Esophagus (tissue), 2 donors: ENCODE data around the gene MLEC. TPM values are rescaled to one million over a fixed set of nuclear protein-coding genes. Genes with fewer than 3 reads are reported as not detected.

ENCODE experiments used
- H3K27ac ChIP-seq, 2 donors: one replicate each; pipeline ENCODE4 v1.5.1; 2013; ENCODE audit warnings: low read depth in 2 of 2, mild to moderate bottlenecking in 2 of 2, inconsistent platforms in 1 of 2, low read length in 1 of 2, moderate library complexity in 1 of 2
- H3K27me3 ChIP-seq, 2 donors: one replicate each; pipeline ENCODE4 v1.6.1; 2013; ENCODE audit warnings: low read length in 2 of 2, control low read depth in 1 of 2, mild to moderate bottlenecking in 1 of 2; ENCODE audit not compliant: insufficient read depth in 2 of 2, control insufficient read depth in 1 of 2
- H3K36me3 ChIP-seq, 2 donors: one replicate each; pipeline ENCODE4 v1.6.1; 2013; ENCODE audit warnings: low read length in 1 of 2; ENCODE audit not compliant: control insufficient read depth in 2 of 2, insufficient read depth in 2 of 2
- H3K4me1 ChIP-seq, 2 donors: one replicate each; pipeline ENCODE4 v1.6.1; 2013; ENCODE audit warnings: low read length in 1 of 2; ENCODE audit not compliant: control insufficient read depth in 2 of 2, insufficient read depth in 2 of 2
- H3K4me3 ChIP-seq, 2 donors: one replicate each; pipeline ENCODE4 v1.5.1; 2013; ENCODE audit warnings: low read length in 2 of 2, mild to moderate bottlenecking in 2 of 2, low read depth in 1 of 2, moderate library complexity in 1 of 2
- H3K9me3 ChIP-seq, 2 donors: one replicate each; pipeline ENCODE4 v1.6.1; 2013; ENCODE audit warnings: mild to moderate bottlenecking in 2 of 2, low read depth in 1 of 2, low read length in 1 of 2, moderate library complexity in 1 of 2; ENCODE audit not compliant: control insufficient read depth in 2 of 2, insufficient read depth in 1 of 2
- WGBS, 2 donors: extraction: QIAGEN DNeasy Blood & Tissue Kit; methylation state at CpG; one replicate each; pipeline ENCODE4 v1.1.7; 2013; 5-methylcytosine and 5-hydroxymethylcytosine counted together
- polyA plus RNA-seq, 2 donors: library from polyadenylated mRNA; stranded (reverse); fragments of 200-250 nt; gene quantifications; one replicate each; pipeline ENCODE4 v1.2.3, GENCODE V29; 2013
- donor health status: healthy with polysubstance abuse.
- donor health status: Bipolar disorder and iron deficiency.

Gene MLEC
- polyA plus RNA-seq, 2 donors: 14.0 to 15.7 TPM

GRCh38 chr12:120703311-120703942, 16.5 kb downstream of the MLEC start:
- no peak overlapping the region for H3K27ac ChIP-seq
- WGBS, 2 donors: 83 to 89% methylated on average over 11 of the region's 11 CpGs
- no peaks in the 10 kb centered on the region for H3K9me3 ChIP-seq
- peaks cover 3 to 13% of the 10 kb centered on the region in 2 donors for H3K36me3 ChIP-seq
- H3K27me3 ChIP-seq: no peaks in the 10 kb centered on the region
- no peak overlapping the region for H3K4me3 ChIP-seq
- H3K4me1 ChIP-seq: no peaks in the 10 kb centered on the region

- 79 to 88% methylated on average over 1 of the region's 1 CpG for WGBS, 2 donors
- Histone ChIP-seq H3K4me1 (peaks cover 0 to 2% of the 10 kb centered on the region in 2 donors), H3K4me3 (no peak overlapping the region)
Observed at GRCh38 chr12:120705618-120706017, 18.7 kb downstream of the MLEC start.

GRCh38 chr12:120706029-120706428, 19.1 kb downstream of the MLEC start:
- Histone ChIP-seq H3K4me1 (peaks cover 0 to 2% of the 10 kb centered on the region in 2 donors), H3K36me3 (peaks cover under 1 to 3% of the 10 kb centered on the region in 2 donors), H3K27me3 (no peaks in the 10 kb centered on the region), H3K4me3 (no peak overlapping the region), H3K27ac (no peak overlapping the region), H3K9me3 (no peaks in the 10 kb centered on the region)
- 82 to 88% methylated on average over 5 of the region's 5 CpGs for WGBS, 2 donors

More at GRCh38 chr12:120705618-120706017, 18.7 kb downstream of the MLEC start:
- Histone ChIP-seq H3K36me3 (peaks cover 3% of the 10 kb centered on the region in 2 donors), H3K27me3 (no peaks in the 10 kb centered on the region), H3K9me3 (no peaks in the 10 kb centered on the region), H3K27ac (no peak overlapping the region)

GRCh38 chr12:120708651-120709050, 21.7 kb downstream of the MLEC start:
- Histone ChIP-seq H3K9me3 (no peaks in the 10 kb centered on the region), H3K27me3 (no peaks in the 10 kb centered on the region), H3K4me3 (no peak overlapping the region), H3K4me1 (peaks cover 0 to 7% of the 10 kb centered on the region in 2 donors), H3K27ac (no peak overlapping the region), H3K36me3 (peaks cover 0 to 4% of the 10 kb centered on the region in 2 donors)
- 63 to 73% methylated on average over 4 of the region's 4 CpGs for WGBS, 2 donors

- Histone ChIP-seq H3K27me3 (no peaks in the 10 kb centered on the region), H3K4me3 (peak within 1 kb of the TSS; percentile 71 to 96), H3K9me3 (no peaks in the 10 kb centered on the region), H3K4me1 (peaks cover 0 to 7% of the 10 kb centered on the region in 2 donors), H3K36me3 (peaks cover 0 to 5% of the 10 kb centered on the region in 2 donors), H3K27ac (peak within 1 kb of the TSS; percentile 78 to 82)
- WGBS, 2 donors: 0 to 1% methylated on average over 69 to 76 of the region's 76 CpGs
Observed at GRCh38 chr12:120710031-120710804, 23.3 kb downstream of the MLEC start, which contains the start of gene UNC119B. Gene UNC119B, plus strand, starts transcription at chr12:120710458. Its CDS starts 17 bp downstream, at chr12:120710475.

- Histone ChIP-seq H3K36me3 (peaks cover 0 to 5% of the 10 kb centered on the region in 2 donors), H3K9me3 (no peaks in the 10 kb centered on the region), H3K27ac (peak overlapping the region; percentile 78 to 82), H3K4me3 (peak overlapping the region; percentile 71 to 96), H3K4me1 (peaks cover 0 to 7% of the 10 kb centered on the region in 2 donors), H3K27me3 (no peaks in the 10 kb centered on the region)
- 0 to 1% methylated on average over 30 to 31 of the region's 31 CpGs for WGBS, 2 donors
Observed at GRCh38 chr12:120710805-120711296, 23.9 kb downstream of the MLEC start.

GRCh38 chr12:120711411-120711810, 24.5 kb downstream of the MLEC start:
- 19 to 25% methylated on average over 6 of the region's 6 CpGs for WGBS, 2 donors
- Histone ChIP-seq H3K27ac (no peak overlapping the region), H3K4me1 (peaks cover 0 to 7% of the 10 kb centered on the region in 2 donors), H3K4me3 (peak overlapping the region; percentile 71 to 96), H3K36me3 (peaks cover 0 to 7% of the 10 kb centered on the region in 2 donors), H3K9me3 (no peaks in the 10 kb centered on the region), H3K27me3 (no peaks in the 10 kb centered on the region)

GRCh38 chr12:120712610-120713009, 25.7 kb downstream of the MLEC start:
- peaks cover 5 to 13% of the 10 kb centered on the region in 2 donors for H3K36me3 ChIP-seq
- no peak overlapping the region for H3K4me3 ChIP-seq
- H3K27ac ChIP-seq: no peak overlapping the region
- no peaks in the 10 kb centered on the region for H3K27me3 ChIP-seq
- WGBS, 2 donors: 68 to 69% methylated on average over 6 of the region's 6 CpGs
- H3K9me3 ChIP-seq: no peaks in the 10 kb centered on the region
- peaks cover 0 to 7% of the 10 kb centered on the region in 2 donors for H3K4me1 ChIP-seq

- Histone ChIP-seq H3K27me3 (no peaks in the 10 kb centered on the region), H3K4me1 (peaks cover 0 to 7% of the 10 kb centered on the region in 2 donors), H3K27ac (no peak overlapping the region), H3K36me3 (peaks cover 8 to 18% of the 10 kb centered on the region in 2 donors), H3K4me3 (no peak overlapping the region), H3K9me3 (no peaks in the 10 kb centered on the region)
- 22% methylated on average over 4 of the region's 4 CpGs for WGBS, 2 donors
Observed at GRCh38 chr12:120713861-120714482, 27.0 kb downstream of the MLEC start.
